ENCODE results near the gene ARHGEF28.

- TF ChIP-seq POLR2A (IDR thresholded peaks at IDR 0.05) (no peak), CTCF (IDR thresholded peaks at IDR 0.05 in 4 of 5, conservative IDR thresholded peaks at IDR 0.05 in 1 of 5) (no peak)
Measured at GRCh38 chr5:73615085-73615484, 10.9 kb upstream of the ARHGEF28 start.
